VCaP (cell line): ENCODE results near the gene MPO.

Experiments used
- H3K27ac ChIP-seq: fragments of 450-650 bp; 2 replicates; pipeline ENCODE4 v1.5.1; 2017
- CTCF ChIP-seq: fragments of 450-650 bp; conservative IDR thresholded peaks from 2 replicates; pipeline ENCODE4 v1.5.1; 2017; ENCODE audit warnings: mild to moderate bottlenecking, moderate library complexity

The MPO gene

GRCh38 chr17:58325976-58326468 lies 45.3 kb upstream of the MPO start:
- no peak overlapping the region for H3K27ac ChIP-seq
- TF ChIP-seq CTCF = no peak

GRCh38 chr17:58325289-58325726 lies 44.6 kb upstream of the MPO start:
- TF ChIP-seq CTCF = no peak
- peak overlapping the region; percentile 86; the same call in 1 of the 2 replicates for H3K27ac ChIP-seq

GRCh38 chr17:58324409-58325288 lies 43.9 kb upstream of the MPO start:
- no peak for TF ChIP-seq CTCF
- H3K27ac ChIP-seq = peak overlapping the region; percentile 86

GRCh38 chr17:58324056-58324408 lies 43.3 kb upstream of the MPO start:
- no peak for TF ChIP-seq CTCF
- H3K27ac ChIP-seq = peak overlapping the region; percentile 86

- no peak for TF ChIP-seq CTCF
- peak overlapping the region; percentile 86; the same call in 1 of the 2 replicates for H3K27ac ChIP-seq
These were observed 42.8 kb upstream of the MPO start for GRCh38 chr17:58323366-58324055.

GRCh38 chr17:58322581-58323185 lies 41.9 kb upstream of the MPO start:
- no peak for TF ChIP-seq CTCF
- no peak overlapping the region for H3K27ac ChIP-seq
